ENCODE results near the gene SGK1.

DNA sequence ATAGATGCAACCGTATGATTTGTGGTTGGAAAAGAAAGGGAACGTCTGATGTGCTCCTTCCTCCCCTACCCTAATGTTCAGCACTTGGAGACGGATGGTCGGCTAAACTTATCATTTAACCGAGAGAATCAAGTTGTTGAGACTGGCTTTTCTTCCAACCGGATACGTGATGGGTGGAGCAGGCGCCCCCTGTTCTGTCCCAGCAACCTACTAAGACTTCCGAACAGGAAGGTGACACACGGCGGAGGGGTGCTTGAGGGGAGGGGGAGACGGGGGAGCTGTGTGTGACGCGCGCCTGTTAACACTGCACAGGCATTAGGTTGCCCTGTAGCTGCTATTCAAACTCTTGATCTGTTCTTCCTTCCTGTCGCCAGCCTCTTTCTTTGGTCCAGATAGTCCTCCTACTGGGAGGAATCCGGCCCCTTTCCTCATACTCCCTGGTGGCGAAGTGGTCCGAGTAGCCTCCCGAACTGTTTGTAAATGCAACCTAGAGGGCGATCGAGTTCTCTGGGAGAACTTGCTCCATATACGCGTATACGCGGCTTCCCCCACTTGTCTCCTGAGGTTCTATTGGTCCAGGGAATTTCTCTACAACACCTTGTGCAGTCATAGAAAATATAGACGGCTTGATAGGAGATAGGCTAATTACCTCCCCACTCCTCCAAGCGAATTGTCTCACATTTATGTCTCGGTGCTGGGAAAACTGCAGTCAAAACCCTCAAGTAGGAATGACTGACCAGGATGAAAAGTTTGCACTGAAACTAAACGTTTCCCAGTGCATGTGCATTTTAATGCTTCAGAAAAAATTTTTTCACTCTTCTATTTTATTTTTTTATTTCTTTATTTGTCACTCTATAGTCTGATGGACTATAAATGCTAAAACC lies 139.5 kb downstream of the SGK1 start:
- TF ChIP-seq, protein P1, sequence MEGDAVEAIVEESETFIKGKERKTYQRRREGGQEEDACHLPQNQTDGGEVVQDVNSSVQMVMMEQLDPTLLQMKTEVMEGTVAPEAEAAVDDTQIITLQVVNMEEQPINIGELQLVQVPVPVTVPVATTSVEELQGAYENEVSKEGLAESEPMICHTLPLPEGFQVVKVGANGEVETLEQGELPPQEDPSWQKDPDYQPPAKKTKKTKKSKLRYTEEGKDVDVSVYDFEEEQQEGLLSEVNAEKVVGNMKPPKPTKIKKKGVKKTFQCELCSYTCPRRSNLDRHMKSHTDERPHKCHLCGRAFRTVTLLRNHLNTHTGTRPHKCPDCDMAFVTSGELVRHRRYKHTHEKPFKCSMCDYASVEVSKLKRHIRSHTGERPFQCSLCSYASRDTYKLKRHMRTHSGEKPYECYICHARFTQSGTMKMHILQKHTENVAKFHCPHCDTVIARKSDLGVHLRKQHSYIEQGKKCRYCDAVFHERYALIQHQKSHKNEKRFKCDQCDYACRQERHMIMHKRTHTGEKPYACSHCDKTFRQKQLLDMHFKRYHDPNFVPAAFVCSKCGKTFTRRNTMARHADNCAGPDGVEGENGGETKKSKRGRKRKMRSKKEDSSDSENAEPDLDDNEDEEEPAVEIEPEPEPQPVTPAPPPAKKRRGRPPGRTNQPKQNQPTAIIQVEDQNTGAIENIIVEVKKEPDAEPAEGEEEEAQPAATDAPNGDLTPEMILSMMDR (IDR thresholded peaks at IDR 0.05) = peak; percentile 58 to 91 (median 76)
- peak; percentile 5 to 20 for TF ChIP-seq POLR2A (IDR thresholded peaks at IDR 0.05)
